Measurements from ENCODE around the gene ALAD.

Gene ALAD

DNA sequence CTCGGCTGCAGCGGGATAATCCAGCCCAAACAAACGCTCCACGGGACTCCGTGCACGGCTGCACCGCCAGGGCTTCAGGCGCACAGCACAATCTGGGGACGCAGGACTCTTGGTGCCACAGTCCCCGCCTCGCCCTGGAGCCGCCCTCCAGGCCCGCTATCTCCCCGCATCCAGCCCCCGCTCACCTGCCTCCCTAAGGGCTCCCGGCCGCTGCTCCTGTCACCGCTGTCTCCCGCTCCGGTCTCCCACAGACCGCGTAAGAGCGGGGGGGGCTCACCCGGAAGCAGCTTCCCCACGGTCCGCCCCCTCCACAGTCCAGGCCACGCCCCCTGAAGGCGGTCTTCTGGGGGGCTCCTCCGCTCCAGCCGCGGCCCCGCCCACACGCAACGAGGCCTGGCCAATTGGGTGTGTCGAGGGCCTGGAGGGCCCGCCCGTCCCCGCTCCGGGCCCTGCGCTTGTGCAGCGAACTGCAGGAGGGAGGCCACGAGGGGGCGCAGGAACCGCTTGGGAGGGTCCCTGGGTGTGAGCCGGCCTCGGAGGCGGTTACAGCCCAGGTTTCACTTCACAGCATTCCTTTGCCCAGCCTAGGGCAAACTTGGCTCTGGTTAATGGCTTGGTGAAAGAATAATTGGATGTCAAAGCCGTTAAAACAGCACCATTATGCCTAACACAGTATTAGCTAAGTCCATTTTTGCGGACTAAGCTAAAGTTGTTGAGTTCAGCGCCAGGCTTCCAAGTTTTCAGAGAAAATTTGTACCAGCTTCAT, at the start of gene ALAD:
ALAD (minus strand) TSS at position 258 of the 766 bp plus-strand sequence. CDS start 7,725 bp downstream, outside the sequence.
- TF ChIP-seq ZNF70 (CRISPR knock-in tag; IDR thresholded peaks at IDR 0.05) (peak; percentile 10; the same call in 1 of the 2 replicates), ZNF565 (CRISPR knock-in tag; conservative IDR thresholded peaks at IDR 0.05; ENCODE audit: low read depth) (no peak), BACH2 (CRISPR knock-in tag; IDR thresholded peaks at IDR 0.05; ENCODE audit: borderline replicate concordance) (no peak), ZNF8 (CRISPR knock-in tag; IDR thresholded peaks at IDR 0.05) (no peak), TCF4 (CRISPR knock-in tag; IDR thresholded peaks at IDR 0.05; ENCODE audit: borderline replicate concordance) (no peak)
- TF ChIP-seq, protein P1, sequence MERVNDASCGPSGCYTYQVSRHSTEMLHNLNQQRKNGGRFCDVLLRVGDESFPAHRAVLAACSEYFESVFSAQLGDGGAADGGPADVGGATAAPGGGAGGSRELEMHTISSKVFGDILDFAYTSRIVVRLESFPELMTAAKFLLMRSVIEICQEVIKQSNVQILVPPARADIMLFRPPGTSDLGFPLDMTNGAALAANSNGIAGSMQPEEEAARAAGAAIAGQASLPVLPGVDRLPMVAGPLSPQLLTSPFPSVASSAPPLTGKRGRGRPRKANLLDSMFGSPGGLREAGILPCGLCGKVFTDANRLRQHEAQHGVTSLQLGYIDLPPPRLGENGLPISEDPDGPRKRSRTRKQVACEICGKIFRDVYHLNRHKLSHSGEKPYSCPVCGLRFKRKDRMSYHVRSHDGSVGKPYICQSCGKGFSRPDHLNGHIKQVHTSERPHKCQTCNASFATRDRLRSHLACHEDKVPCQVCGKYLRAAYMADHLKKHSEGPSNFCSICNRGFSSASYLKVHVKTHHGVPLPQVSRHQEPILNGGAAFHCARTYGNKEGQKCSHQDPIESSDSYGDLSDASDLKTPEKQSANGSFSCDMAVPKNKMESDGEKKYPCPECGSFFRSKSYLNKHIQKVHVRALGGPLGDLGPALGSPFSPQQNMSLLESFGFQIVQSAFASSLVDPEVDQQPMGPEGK (CRISPR knock-in tag; IDR thresholded peaks at IDR 0.05; ENCODE audit: borderline replicate concordance): no peak
- TF ChIP-seq, protein P2, sequence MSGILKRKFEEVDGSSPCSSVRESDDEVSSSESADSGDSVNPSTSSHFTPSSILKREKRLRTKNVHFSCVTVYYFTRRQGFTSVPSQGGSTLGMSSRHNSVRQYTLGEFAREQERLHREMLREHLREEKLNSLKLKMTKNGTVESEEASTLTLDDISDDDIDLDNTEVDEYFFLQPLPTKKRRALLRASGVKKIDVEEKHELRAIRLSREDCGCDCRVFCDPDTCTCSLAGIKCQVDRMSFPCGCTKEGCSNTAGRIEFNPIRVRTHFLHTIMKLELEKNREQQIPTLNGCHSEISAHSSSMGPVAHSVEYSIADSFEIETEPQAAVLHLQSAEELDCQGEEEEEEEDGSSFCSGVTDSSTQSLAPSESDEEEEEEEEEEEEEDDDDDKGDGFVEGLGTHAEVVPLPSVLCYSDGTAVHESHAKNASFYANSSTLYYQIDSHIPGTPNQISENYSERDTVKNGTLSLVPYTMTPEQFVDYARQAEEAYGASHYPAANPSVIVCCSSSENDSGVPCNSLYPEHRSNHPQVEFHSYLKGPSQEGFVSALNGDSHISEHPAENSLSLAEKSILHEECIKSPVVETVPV (CRISPR knock-in tag; IDR thresholded peaks at IDR 0.05): no peak
- ATAC-seq: peak; percentile 97

DNA sequence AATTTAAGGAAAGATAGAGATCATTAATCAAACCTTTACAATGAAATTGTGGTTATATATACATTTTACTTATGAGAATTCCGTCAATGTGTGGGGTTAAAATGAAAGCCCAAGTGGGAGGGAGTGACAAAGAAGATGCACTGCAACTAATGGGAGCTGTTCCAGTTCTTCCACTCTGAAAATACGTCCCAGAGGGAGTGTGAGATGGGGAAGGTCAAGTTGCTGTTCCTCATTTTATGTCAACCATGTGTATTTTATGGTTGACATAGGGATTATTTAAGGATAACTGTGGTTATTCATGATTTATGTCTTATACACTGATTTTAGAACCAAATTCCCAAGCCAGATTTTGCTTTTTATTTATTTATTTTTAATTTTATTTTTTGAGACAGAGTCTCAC, 48.3 kb upstream of the ALAD start:
- no peak for ATAC-seq
- TF ChIP-seq PPARA (CRISPR knock-in tag; IDR thresholded peaks at IDR 0.05; ENCODE audit: borderline replicate concordance) (no peak), ARNTL (CRISPR knock-in tag; IDR thresholded peaks at IDR 0.05; ENCODE audit: borderline replicate concordance, low read depth) (no peak), TOX (CRISPR knock-in tag; IDR thresholded peaks at IDR 0.05; ENCODE audit: borderline replicate concordance) (no peak), TCF4 (CRISPR knock-in tag; IDR thresholded peaks at IDR 0.05; ENCODE audit: borderline replicate concordance) (no peak), ZC3H10 (CRISPR knock-in tag; IDR thresholded peaks at IDR 0.05) (no peak), RARB (CRISPR knock-in tag; IDR thresholded peaks at IDR 0.05) (no peak), SNAI2 (CRISPR knock-in tag; IDR thresholded peaks at IDR 0.05) (no peak), GLIS3 (CRISPR knock-in tag; IDR thresholded peaks at IDR 0.05) (no peak), CSDC2 (CRISPR knock-in tag; IDR thresholded peaks at IDR 0.05) (no peak), ZNF70 (CRISPR knock-in tag; IDR thresholded peaks at IDR 0.05) (no peak)
- TF ChIP-seq, protein P2 (CRISPR knock-in tag; IDR thresholded peaks at IDR 0.05): no peak

DNA sequence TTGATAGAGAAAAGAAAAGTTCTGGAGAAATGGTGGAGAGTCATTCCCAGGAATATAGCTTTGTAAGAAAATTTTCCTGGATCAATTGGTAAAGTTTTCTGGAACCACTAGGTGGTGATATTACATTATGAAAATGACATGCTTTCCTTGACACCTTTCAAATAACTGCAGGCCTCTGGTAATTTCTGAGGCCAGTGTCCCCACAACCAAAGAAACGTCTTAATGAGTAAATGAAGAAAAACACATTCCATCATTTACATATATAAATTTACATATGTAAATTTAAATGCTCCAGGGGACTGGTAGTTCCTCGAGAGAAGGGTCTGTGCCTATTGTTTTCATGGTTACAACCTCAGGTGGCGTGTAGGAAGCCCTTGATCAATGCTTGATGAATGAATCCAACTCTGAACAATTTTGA, 45.2 kb upstream of the ALAD start:
- TF ChIP-seq TCF4 (CRISPR knock-in tag; IDR thresholded peaks at IDR 0.05; ENCODE audit: borderline replicate concordance) (no peak), ZNF565 (CRISPR knock-in tag; conservative IDR thresholded peaks at IDR 0.05; ENCODE audit: low read depth) (no peak), ESRRG (CRISPR knock-in tag; IDR thresholded peaks at IDR 0.05) (no peak), ISL1 (CRISPR knock-in tag; IDR thresholded peaks at IDR 0.05) (no peak), ZFP3 (CRISPR knock-in tag; IDR thresholded peaks at IDR 0.05) (no peak), GLIS3 (CRISPR knock-in tag; IDR thresholded peaks at IDR 0.05) (no peak), TOX (CRISPR knock-in tag; IDR thresholded peaks at IDR 0.05; ENCODE audit: borderline replicate concordance) (no peak), SNAI2 (CRISPR knock-in tag; IDR thresholded peaks at IDR 0.05) (no peak), ZFP30 (CRISPR knock-in tag; IDR thresholded peaks at IDR 0.05) (no peak), ZC3H10 (CRISPR knock-in tag; IDR thresholded peaks at IDR 0.05) (no peak), OSR1 (CRISPR knock-in tag; IDR thresholded peaks at IDR 0.05) (no peak), ZNF70 (CRISPR knock-in tag; IDR thresholded peaks at IDR 0.05) (no peak), PPARA (CRISPR knock-in tag; IDR thresholded peaks at IDR 0.05; ENCODE audit: borderline replicate concordance) (no peak), ZNF8 (CRISPR knock-in tag; IDR thresholded peaks at IDR 0.05) (no peak), RARB (CRISPR knock-in tag; IDR thresholded peaks at IDR 0.05) (no peak)
- TF ChIP-seq, protein P2 (CRISPR knock-in tag; IDR thresholded peaks at IDR 0.05): no peak
- ATAC-seq: peak; percentile 63

DNA sequence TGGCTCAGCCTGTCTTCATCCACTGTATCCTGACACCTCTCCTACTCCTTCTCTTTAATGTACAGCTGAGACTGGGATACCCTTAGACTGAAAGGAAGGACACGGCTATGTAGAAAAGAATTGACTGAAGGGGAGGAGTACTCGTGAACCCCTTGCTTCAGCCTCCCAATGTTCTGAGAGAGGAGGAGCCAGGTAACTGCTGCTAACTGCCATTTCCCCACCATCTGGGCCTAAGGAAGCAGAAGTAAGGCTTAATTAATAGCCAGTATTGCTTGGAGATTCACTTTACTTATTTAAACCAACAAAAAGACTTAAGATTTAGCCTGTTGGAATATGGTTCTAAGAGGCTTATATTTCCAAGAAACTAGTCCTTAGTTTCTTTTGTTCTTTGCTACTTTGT, 43.7 kb upstream of the ALAD start:
- no peak for ATAC-seq
- TF ChIP-seq ZNF8 (CRISPR knock-in tag; IDR thresholded peaks at IDR 0.05) (no peak), PPARA (CRISPR knock-in tag; IDR thresholded peaks at IDR 0.05; ENCODE audit: borderline replicate concordance) (no peak), SNAI2 (CRISPR knock-in tag; IDR thresholded peaks at IDR 0.05) (no peak), RARB (CRISPR knock-in tag; IDR thresholded peaks at IDR 0.05) (no peak), ISL1 (CRISPR knock-in tag; IDR thresholded peaks at IDR 0.05) (no peak), GLIS3 (CRISPR knock-in tag; IDR thresholded peaks at IDR 0.05) (no peak), TCF4 (CRISPR knock-in tag; IDR thresholded peaks at IDR 0.05; ENCODE audit: borderline replicate concordance) (no peak), ZNF70 (CRISPR knock-in tag; IDR thresholded peaks at IDR 0.05) (no peak), CSDC2 (CRISPR knock-in tag; IDR thresholded peaks at IDR 0.05) (no peak), ZNF565 (CRISPR knock-in tag; conservative IDR thresholded peaks at IDR 0.05; ENCODE audit: low read depth) (no peak), ZFP3 (CRISPR knock-in tag; IDR thresholded peaks at IDR 0.05) (no peak), OSR1 (CRISPR knock-in tag; IDR thresholded peaks at IDR 0.05) (no peak), ZFP30 (CRISPR knock-in tag; IDR thresholded peaks at IDR 0.05) (no peak), ESRRG (CRISPR knock-in tag; IDR thresholded peaks at IDR 0.05) (no peak)
- TF ChIP-seq, protein P2 (CRISPR knock-in tag; IDR thresholded peaks at IDR 0.05): no peak
- TF ChIP-seq, protein P3, sequence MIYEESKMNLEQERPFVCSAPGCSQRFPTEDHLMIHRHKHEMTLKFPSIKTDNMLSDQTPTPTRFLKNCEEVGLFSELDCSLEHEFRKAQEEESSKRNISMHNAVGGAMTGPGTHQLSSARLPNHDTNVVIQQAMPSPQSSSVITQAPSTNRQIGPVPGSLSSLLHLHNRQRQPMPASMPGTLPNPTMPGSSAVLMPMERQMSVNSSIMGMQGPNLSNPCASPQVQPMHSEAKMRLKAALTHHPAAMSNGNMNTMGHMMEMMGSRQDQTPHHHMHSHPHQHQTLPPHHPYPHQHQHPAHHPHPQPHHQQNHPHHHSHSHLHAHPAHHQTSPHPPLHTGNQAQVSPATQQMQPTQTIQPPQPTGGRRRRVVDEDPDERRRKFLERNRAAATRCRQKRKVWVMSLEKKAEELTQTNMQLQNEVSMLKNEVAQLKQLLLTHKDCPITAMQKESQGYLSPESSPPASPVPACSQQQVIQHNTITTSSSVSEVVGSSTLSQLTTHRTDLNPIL (CRISPR knock-in tag; IDR thresholded peaks at IDR 0.05; ENCODE audit: low read depth): no peak

Data from SK-N-SH treated with all-trans-retinoic acid at 6 μM for 48 hours (cell line).